Measurements from ENCODE around the gene TSHZ1.

GRCh38 chr18:75253043-75253442 lies 42.4 kb downstream of the TSHZ1 start:
- no peak for TF ChIP-seq SUZ12 (IDR thresholded peaks at IDR 0.05)
- TF ChIP-seq NFRKB (IDR thresholded peaks at IDR 0.05) = no peak
- TF ChIP-seq FOXM1 (IDR thresholded peaks at IDR 0.05; ENCODE audit: borderline replicate concordance) = no peak
- no peak for TF ChIP-seq HDGF (IDR thresholded peaks at IDR 0.05; ENCODE audit: borderline replicate concordance)
- no peak for TF ChIP-seq BHLHE40 (IDR thresholded peaks at IDR 0.05; ENCODE audit: borderline replicate concordance)
- TF ChIP-seq FOXK2 (IDR thresholded peaks at IDR 0.05) = no peak

Data from HEK293T (cell line).